IMR-90 (cell line): ENCODE data around the gene BRAP. TPM values are rescaled to one million over a fixed set of nuclear protein-coding genes. Genes with fewer than 3 reads are reported as not detected.

ENCODE experiments used
- ATAC-seq: fragments of 200-7000 bp; cut with Tn5 transposase; 2 replicates; pipeline ENCODE4 v1.9.1; 2020; ENCODE audit warnings: low read depth, mild to moderate bottlenecking, moderate library complexity
- BruUV-seq: library from RNA; stranded (reverse); fragments of 400-500 nt; replicated peaks from 2 replicates; lab custom pipeline; 2021; lab: Mats Ljungman, UMichigan
- CTCF ChIA-PET: fragments of 300-600 bp; formaldehyde crosslinking; extraction: SDS; loops from one replicate; lab custom pipeline; 2021; ENCODE audit warnings: antibody characterized with exemption; lab: Yijun Ruan, JAX
- POLR2A ChIA-PET: fragments of 300-600 bp; sonication (Branson Sonifier 250); formaldehyde crosslinking; loops from one replicate; lab custom pipeline; 2022; ENCODE audit warnings: antibody characterized with exemption; ENCODE audit not compliant: unreplicated experiment; lab: Charles Lee
- DNase-seq: peaks from one replicate; pipeline ENCODE4 v3.0.0; 2013
- H2AFZ ChIP-seq: replicated peaks from 2 replicates; pipeline ENCODE3; 2013; ENCODE audit warnings: low read length, mild to moderate bottlenecking; ENCODE audit not compliant: poor library complexity
- H2AK5ac ChIP-seq: 2 replicates; pipeline ENCODE4 v1.6.1; 2013; ENCODE audit warnings: low read depth, low read length, inconsistent platforms
- H2AK9ac ChIP-seq: replicated peaks from 2 replicates; pipeline ENCODE3; 2013; ENCODE audit warnings: mild to moderate bottlenecking, low read depth, low read length, moderate library complexity; ENCODE audit not compliant: poor library complexity
- H2BK120ac ChIP-seq: 2 replicates; pipeline ENCODE4 v1.6.1; 2013; ENCODE audit warnings: low read depth, low read length, inconsistent platforms
- H2BK15ac ChIP-seq: 3 replicates; pipeline ENCODE4 v1.6.1; 2013; ENCODE audit warnings: low read depth, low read length, inconsistent platforms
- H2BK20ac ChIP-seq: 2 replicates; pipeline ENCODE4 v1.6.1; 2013; ENCODE audit warnings: low read depth, mild to moderate bottlenecking, inconsistent platforms, low read length, moderate library complexity
- H2BK5ac ChIP-seq: 2 replicates; pipeline ENCODE4 v1.6.1; 2013; ENCODE audit warnings: mild to moderate bottlenecking, low read depth, low read length, inconsistent platforms; ENCODE audit not compliant: poor library complexity, severe bottlenecking
- H3K14ac ChIP-seq: replicated peaks from 2 replicates; pipeline ENCODE4 v1.6.1; 2013; ENCODE audit warnings: low read depth, low read length, inconsistent platforms
- H3K18ac ChIP-seq: 2 replicates; pipeline ENCODE4 v1.6.1; 2013; ENCODE audit warnings: low read depth, low read length, control low read depth
- H3K23ac ChIP-seq: 2 replicates; pipeline ENCODE4 v1.6.1; 2013; ENCODE audit warnings: low read depth, low read length, inconsistent platforms
- H3K27ac ChIP-seq: 2 replicates; pipeline ENCODE4 v1.5.1; 2013; ENCODE audit warnings: mild to moderate bottlenecking, control low read depth, low read length; ENCODE audit not compliant: insufficient read depth
- H3K27me3 ChIP-seq: 2 replicates; pipeline ENCODE4 v1.6.1; 2013; ENCODE audit warnings: low read length; ENCODE audit not compliant: control insufficient read depth, insufficient read depth
- H3K36me3 ChIP-seq: 2 replicates; pipeline ENCODE4 v1.6.1; 2013; ENCODE audit warnings: low read length, mixed read lengths; ENCODE audit not compliant: control insufficient read depth, insufficient read depth
- H3K4ac ChIP-seq: 2 replicates; pipeline ENCODE4 v1.6.1; 2013; ENCODE audit warnings: low read depth, low read length, inconsistent platforms
- H3K4me1 ChIP-seq: 2 replicates; pipeline ENCODE4 v1.6.1; 2013; ENCODE audit warnings: low read length, mixed read lengths; ENCODE audit not compliant: control insufficient read depth, insufficient read depth
- H3K4me2 ChIP-seq: 2 replicates; pipeline ENCODE4 v1.6.1; 2013; ENCODE audit warnings: low read depth, mild to moderate bottlenecking, control low read depth, low read length, moderate library complexity
- H3K4me3 ChIP-seq: 2 replicates; pipeline ENCODE4 v1.5.1; 2013; ENCODE audit warnings: low read depth, mild to moderate bottlenecking, control low read depth, low read length, moderate library complexity; ENCODE audit not compliant: insufficient read depth
- H3K56ac ChIP-seq: 2 replicates; pipeline ENCODE4 v1.6.1; 2013; ENCODE audit warnings: low read length, inconsistent platforms; ENCODE audit not compliant: insufficient read depth; ENCODE audit errors: extremely low read depth
- H3K79me1 ChIP-seq, 2 experiments: 2 replicates each; pipeline ENCODE4 v1.6.1; 2013; ENCODE audit warnings: low read length in 2 of 2, inconsistent platforms in 1 of 2, low read depth in 1 of 2
- H3K9ac ChIP-seq: 2 replicates; pipeline ENCODE4 v1.6.1; 2013; ENCODE audit warnings: low read depth, low read length, control low read depth
- H3K9me1 ChIP-seq: 2 replicates; pipeline ENCODE4 v1.6.1; 2013; ENCODE audit warnings: low read length, inconsistent platforms; ENCODE audit not compliant: insufficient read depth
- H3K9me3 ChIP-seq: 2 replicates; pipeline ENCODE4 v1.6.1; 2013; ENCODE audit warnings: low read length; ENCODE audit not compliant: control insufficient read depth, insufficient read depth
- H4K20me1 ChIP-seq: 2 replicates; pipeline ENCODE4 v1.6.1; 2013; ENCODE audit warnings: low read length, inconsistent platforms; ENCODE audit not compliant: insufficient read depth
- H4K5ac ChIP-seq: 2 replicates; pipeline ENCODE4 v1.6.1; 2013; ENCODE audit warnings: mild to moderate bottlenecking, low read depth, low read length, control low read depth
- H4K8ac ChIP-seq, 2 experiments: 2 replicates each; pipeline ENCODE4 v1.6.1; 2013; ENCODE audit warnings: low read depth in 2 of 2, low read length in 2 of 2, control low read depth in 1 of 2, inconsistent platforms in 1 of 2
- H4K91ac ChIP-seq: 2 replicates; pipeline ENCODE4 v1.6.1; 2013; ENCODE audit warnings: low read depth, low read length, inconsistent platforms; ENCODE audit not compliant: insufficient read depth
- BHLHE40 ChIP-seq: fragments of 150-350 bp; IDR thresholded peaks from 2 replicates; pipeline ENCODE4 v1.6.1; 2016; ENCODE audit warnings: mild to moderate bottlenecking, low read depth, low read length
- CEBPB ChIP-seq: IDR thresholded peaks from 2 replicates; pipeline ENCODE4 v1.6.1; 2012; ENCODE audit warnings: low read depth, low read length, improper control_type of control experiment
- CHD1 ChIP-seq: IDR thresholded peaks from 2 replicates; pipeline ENCODE4 v1.6.1; 2012; ENCODE audit warnings: low read depth, low read length, improper control_type of control experiment
- FOS ChIP-seq: fragments of 150-350 bp; IDR thresholded peaks from 2 replicates; pipeline ENCODE4 v1.6.1; 2016; ENCODE audit warnings: low read depth, low read length
- MAFK ChIP-seq: IDR thresholded peaks from 2 replicates; pipeline ENCODE4 v1.6.1; 2012; ENCODE audit warnings: low read depth, low read length, improper control_type of control experiment
- MAZ ChIP-seq: IDR thresholded peaks from 2 replicates; pipeline ENCODE4 v1.6.1; 2012; ENCODE audit warnings: low read depth, mild to moderate bottlenecking, low read length, improper control_type of control experiment, moderate library complexity, borderline replicate concordance
- MXI1 ChIP-seq: IDR thresholded peaks from 2 replicates; pipeline ENCODE4 v1.6.1; 2012; ENCODE audit warnings: low read depth, mild to moderate bottlenecking, low read length, moderate library complexity, borderline replicate concordance
- NFE2L2 ChIP-seq: fragments of 150-350 bp; IDR thresholded peaks from 2 replicates; pipeline ENCODE4 v1.6.1; 2016; ENCODE audit warnings: low read depth, mild to moderate bottlenecking, low read length
- POLR2A ChIP-seq: IDR thresholded peaks from 2 replicates; pipeline ENCODE4 v1.6.1; 2012; ENCODE audit warnings: mild to moderate bottlenecking, low read depth, low read length
- RAD21 ChIP-seq: IDR thresholded peaks from 2 replicates; pipeline ENCODE4 v1.6.1; 2012; ENCODE audit warnings: low read length, improper control_type of control experiment
- RCOR1 ChIP-seq: IDR thresholded peaks from 2 replicates; pipeline ENCODE4 v1.6.1; 2012; ENCODE audit warnings: mild to moderate bottlenecking, low read length, improper control_type of control experiment; ENCODE audit not compliant: insufficient replicate concordance
- RFX5 ChIP-seq: IDR thresholded peaks from 2 replicates; pipeline ENCODE4 v1.8.0; 2012; ENCODE audit warnings: low read depth, mild to moderate bottlenecking, low read length, moderate library complexity
- SMC3 ChIP-seq: fragments of 150-350 bp; IDR thresholded peaks from 2 replicates; pipeline ENCODE4 v1.6.1; 2016; ENCODE audit warnings: low read depth, mild to moderate bottlenecking, antibody characterized with exemption, low read length, moderate library complexity
- WGBS, 2 experiments: methylation state at CpG; one replicate each; pipeline versions ENCODE4 v1.1.5 to v1.1.7; 2013; ENCODE audit warnings: missing lambda C conversion rate in 2 of 2; ENCODE audit not compliant: insufficient read length in 1 of 2; ENCODE audit errors: extremely low coverage in 2 of 2; 5-methylcytosine and 5-hydroxymethylcytosine counted together
- dilution Hi-C: fragments of 300-500 bp; cut with HindIII; formaldehyde crosslinking; loops from one replicate; pipeline ENCODE4 v1.14.3; 2018; ENCODE audit warnings: low sequenced_read_pairs; ENCODE audit not compliant: unreplicated experiment
- in situ Hi-C: fragments of 300-500 bp; cut with MboI; formaldehyde crosslinking; loops from 3 replicates; pipeline ENCODE4 v1.14.3; 2019; ENCODE audit warnings: low sequenced_read_pairs, inconsistent platforms, mixed read lengths
- intact Hi-C: fragments of 100-400 bp; cut with micrococcal nuclease; formaldehyde crosslinking; loops from 2 replicates; pipeline ENCODE4 v1.10.0; 2022
- polyA plus RNA-seq, 3 experiments: library from polyadenylated mRNA; depleted of rRNA; stranded (reverse); fragments of >200 nt; gene quantifications; 2 replicates each; pipeline ENCODE4 v1.2.3, GENCODE V29; 2012; ENCODE audit warnings: low replicate concordance in 1 of 3
- total RNA-seq: library from RNA; depleted of rRNA; stranded (reverse); fragments of >200 nt; gene quantifications from 2 replicates; pipeline ENCODE4 v1.2.3, GENCODE V29; 2012
- TF ChIP-seq, protein P1 (sequence below): fragments of 150-350 bp; IDR thresholded peaks from 2 replicates; pipeline ENCODE4 v1.6.1; 2017; ENCODE audit warnings: mild to moderate bottlenecking, antibody characterized with exemption, low read length, low read depth
- TF ChIP-seq, protein P2 (sequence below): fragments of 150-350 bp; IDR thresholded peaks from 2 replicates; pipeline ENCODE4 v1.6.1; 2016; ENCODE audit warnings: low read depth, mild to moderate bottlenecking, low read length, moderate library complexity, borderline replicate concordance
- TF ChIP-seq, protein P3 (sequence below): conservative IDR thresholded peaks from 2 replicates; pipeline ENCODE4 v1.5.1; 2012; ENCODE audit warnings: mild to moderate bottlenecking, low read depth, low read length, improper control_type of control experiment

Gene BRAP
- total and polyA plus RNA-seq, 2 of the 4 experiments (the other 2 are of a cell fraction), result 10.3 to 17.2 TPM

DNA sequence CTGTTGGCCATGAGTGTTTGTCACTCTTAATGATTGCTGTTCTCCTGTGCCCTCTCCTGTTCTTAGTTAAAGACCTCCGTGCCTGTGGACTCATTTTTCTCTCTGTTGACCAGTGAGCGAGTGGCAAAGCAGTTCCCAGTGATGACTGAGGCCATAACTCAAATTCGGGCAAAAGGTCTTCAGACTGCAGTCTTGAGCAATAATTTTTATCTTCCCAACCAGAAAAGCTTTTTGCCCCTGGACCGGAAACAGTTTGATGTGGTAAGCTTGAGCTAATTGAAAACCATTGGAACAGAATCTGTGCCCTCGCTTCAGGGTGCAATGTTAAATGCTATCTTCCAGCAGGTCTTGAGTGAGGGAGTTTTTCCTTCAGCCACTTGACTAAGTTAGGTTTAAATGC, 19.9 kb upstream of the BRAP start:
- no peak overlapping the region for H3K4ac ChIP-seq
- dilution Hi-C loops, result no loop called here
- H2BK15ac ChIP-seq, result no peak overlapping the region
- H2BK20ac ChIP-seq, result no peak overlapping the region
- H4K20me1 ChIP-seq, result no peaks in the 10 kb centered on the region
- CTCF ChIA-PET, result interaction anchor here (1.4 kb wide), 1 partner anchor 9 kb away, joined by 3 read pairs; no protein-coding TSS in a partner anchor
- H3K79me1 ChIP-seq, result no peaks in the 10 kb centered on the region
- no peak for ATAC-seq
- no peak overlapping the region for H4K5ac ChIP-seq
- H3K9me3 ChIP-seq, result no peaks in the 10 kb centered on the region
- no peak overlapping the region for H2BK120ac ChIP-seq
- intact Hi-C loops, result no loop called here
- BruUV-seq, result no TSS peak
- no peaks in the 10 kb centered on the region for H3K9me1 ChIP-seq
- no peak overlapping the region for H3K23ac ChIP-seq
- WGBS, 2 experiments, result 83% methylated on average over 2 of the region's 5 CpGs; no CpG with 5 or more reads in 1 of the 2 experiments
- H2AK5ac ChIP-seq, result no peak overlapping the region
- H2BK5ac ChIP-seq, result no peak overlapping the region
- TF ChIP-seq MXI1 (no peak), RCOR1 (no peak), FOS (no peak), BHLHE40 (no peak), POLR2A (no peak), MAFK (no peak), NFE2L2 (no peak), RFX5 (no peak), CHD1 (no peak), RAD21 (no peak), MAZ (no peak), SMC3 (no peak), CEBPB (no peak)
- TF ChIP-seq, protein P1, sequence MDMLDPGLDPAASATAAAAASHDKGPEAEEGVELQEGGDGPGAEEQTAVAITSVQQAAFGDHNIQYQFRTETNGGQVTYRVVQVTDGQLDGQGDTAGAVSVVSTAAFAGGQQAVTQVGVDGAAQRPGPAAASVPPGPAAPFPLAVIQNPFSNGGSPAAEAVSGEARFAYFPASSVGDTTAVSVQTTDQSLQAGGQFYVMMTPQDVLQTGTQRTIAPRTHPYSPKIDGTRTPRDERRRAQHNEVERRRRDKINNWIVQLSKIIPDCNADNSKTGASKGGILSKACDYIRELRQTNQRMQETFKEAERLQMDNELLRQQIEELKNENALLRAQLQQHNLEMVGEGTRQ, result no peak
- TF ChIP-seq, protein P2, sequence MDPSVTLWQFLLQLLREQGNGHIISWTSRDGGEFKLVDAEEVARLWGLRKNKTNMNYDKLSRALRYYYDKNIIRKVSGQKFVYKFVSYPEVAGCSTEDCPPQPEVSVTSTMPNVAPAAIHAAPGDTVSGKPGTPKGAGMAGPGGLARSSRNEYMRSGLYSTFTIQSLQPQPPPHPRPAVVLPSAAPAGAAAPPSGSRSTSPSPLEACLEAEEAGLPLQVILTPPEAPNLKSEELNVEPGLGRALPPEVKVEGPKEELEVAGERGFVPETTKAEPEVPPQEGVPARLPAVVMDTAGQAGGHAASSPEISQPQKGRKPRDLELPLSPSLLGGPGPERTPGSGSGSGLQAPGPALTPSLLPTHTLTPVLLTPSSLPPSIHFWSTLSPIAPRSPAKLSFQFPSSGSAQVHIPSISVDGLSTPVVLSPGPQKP, result no peak
- TF ChIP-seq, protein P3, sequence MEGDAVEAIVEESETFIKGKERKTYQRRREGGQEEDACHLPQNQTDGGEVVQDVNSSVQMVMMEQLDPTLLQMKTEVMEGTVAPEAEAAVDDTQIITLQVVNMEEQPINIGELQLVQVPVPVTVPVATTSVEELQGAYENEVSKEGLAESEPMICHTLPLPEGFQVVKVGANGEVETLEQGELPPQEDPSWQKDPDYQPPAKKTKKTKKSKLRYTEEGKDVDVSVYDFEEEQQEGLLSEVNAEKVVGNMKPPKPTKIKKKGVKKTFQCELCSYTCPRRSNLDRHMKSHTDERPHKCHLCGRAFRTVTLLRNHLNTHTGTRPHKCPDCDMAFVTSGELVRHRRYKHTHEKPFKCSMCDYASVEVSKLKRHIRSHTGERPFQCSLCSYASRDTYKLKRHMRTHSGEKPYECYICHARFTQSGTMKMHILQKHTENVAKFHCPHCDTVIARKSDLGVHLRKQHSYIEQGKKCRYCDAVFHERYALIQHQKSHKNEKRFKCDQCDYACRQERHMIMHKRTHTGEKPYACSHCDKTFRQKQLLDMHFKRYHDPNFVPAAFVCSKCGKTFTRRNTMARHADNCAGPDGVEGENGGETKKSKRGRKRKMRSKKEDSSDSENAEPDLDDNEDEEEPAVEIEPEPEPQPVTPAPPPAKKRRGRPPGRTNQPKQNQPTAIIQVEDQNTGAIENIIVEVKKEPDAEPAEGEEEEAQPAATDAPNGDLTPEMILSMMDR, result no peak
- no peak overlapping the region for H2AK9ac ChIP-seq
- in situ Hi-C loops, result no loop called here
- H3K9ac ChIP-seq, result no peak overlapping the region
- H3K36me3 ChIP-seq, result peaks cover 43% of the 10 kb centered on the region
- no peaks in the 10 kb centered on the region for H3K4me1 ChIP-seq
- H3K4me2 ChIP-seq, result no peak overlapping the region
- DNase-seq, result no peak
- no peak overlapping the region for H3K14ac ChIP-seq
- H3K4me3 ChIP-seq, result no peak overlapping the region
- H3K27ac ChIP-seq, result no peak overlapping the region
- H4K91ac ChIP-seq, result no peak overlapping the region
- H3K18ac ChIP-seq, result no peak overlapping the region
- no peak overlapping the region for H4K8ac ChIP-seq
- no peak overlapping the region for H2AFZ ChIP-seq
- no peaks in the 10 kb centered on the region for H3K27me3 ChIP-seq
- POLR2A ChIA-PET, result no interaction called here
- no peak overlapping the region for H3K56ac ChIP-seq
